Ishikawa (cell line): Measurements from ENCODE around the gene CELF2.

Experiments used
- CREB1 ChIP-seq: IDR thresholded peaks from 2 replicates; pipeline ENCODE4 v1.6.1; 2012; ENCODE audit warnings: low read depth
- EP300 ChIP-seq: IDR thresholded peaks from 2 replicates; pipeline ENCODE4 v1.6.1; 2012; ENCODE audit warnings: borderline replicate concordance
- FOXM1 ChIP-seq: IDR thresholded peaks from 2 replicates; pipeline ENCODE4 v1.6.1; 2012; ENCODE audit warnings: low read depth, borderline replicate concordance
- MAX ChIP-seq: IDR thresholded peaks from 2 replicates; pipeline ENCODE4 v1.6.1; 2012
- TAF1 ChIP-seq: IDR thresholded peaks from 2 replicates; pipeline ENCODE4 v1.6.1; 2012; ENCODE audit warnings: low read depth, mild to moderate bottlenecking
- TF ChIP-seq, protein P1 (sequence below): IDR thresholded peaks from 2 replicates; pipeline ENCODE4 v1.6.1; 2012

DNA sequence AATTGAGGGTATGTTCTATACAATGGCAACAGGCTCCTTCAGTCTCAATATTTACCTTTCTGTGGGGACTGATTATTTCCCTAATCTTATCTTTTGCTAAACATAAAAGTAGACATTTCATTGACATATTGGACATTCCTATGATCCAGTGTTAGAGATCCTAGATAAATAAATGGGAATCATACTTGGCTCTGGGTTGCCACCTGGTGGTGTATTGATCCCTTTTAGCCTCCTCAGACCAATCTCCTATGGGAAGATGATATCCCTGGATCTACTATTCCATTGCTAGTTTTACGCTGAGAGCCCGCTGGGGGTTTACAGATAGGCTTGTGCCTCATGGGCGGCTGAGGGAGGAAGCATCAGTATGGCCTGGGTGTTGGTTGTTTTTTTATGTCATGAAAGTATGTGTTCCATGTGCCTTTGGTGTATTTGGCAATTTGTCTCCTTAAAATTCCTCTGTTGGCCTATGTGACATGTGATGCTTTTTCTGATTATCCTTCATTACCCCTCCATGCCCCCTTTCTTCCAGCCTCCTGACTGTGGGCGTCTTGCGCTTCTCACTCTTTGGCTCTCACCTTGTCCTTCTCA, 18.8 kb downstream of the CELF2 start:
- TF ChIP-seq TAF1 (no peak), EP300 (no peak), FOXM1 (no peak), CREB1 (no peak), MAX (no peak)
- TF ChIP-seq, protein P1, sequence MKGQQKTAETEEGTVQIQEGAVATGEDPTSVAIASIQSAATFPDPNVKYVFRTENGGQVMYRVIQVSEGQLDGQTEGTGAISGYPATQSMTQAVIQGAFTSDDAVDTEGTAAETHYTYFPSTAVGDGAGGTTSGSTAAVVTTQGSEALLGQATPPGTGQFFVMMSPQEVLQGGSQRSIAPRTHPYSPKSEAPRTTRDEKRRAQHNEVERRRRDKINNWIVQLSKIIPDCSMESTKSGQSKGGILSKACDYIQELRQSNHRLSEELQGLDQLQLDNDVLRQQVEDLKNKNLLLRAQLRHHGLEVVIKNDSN = no peak
